Stimulated activated CD4-positive, alpha-beta T cell treated with anti-CD3 and anti-CD28 coated beads, TNF-alpha, amount 100 ng/mL, for 1 hour (primary cell): Measurements from ENCODE around the gene DYNLL1.

ENCODE experiments used
- DNase-seq, 3 donors: peaks; one replicate each; pipeline ENCODE4 v3.0.0-alpha.2; 2020; ENCODE audit warnings: low read depth in 3 of 3, low spot score in 1 of 3

The DYNLL1 gene

GRCh38 chr12:120546050-120546386 lies 50.1 kb downstream of the DYNLL1 start:
- no peak for DNase-seq
